Adrenal gland (tissue), 12 donors: ENCODE measurements around the gene TMED10. TPM values are rescaled to one million over a fixed set of nuclear protein-coding genes. Genes with fewer than 3 reads are reported as not detected.

Source experiments
- DNase-seq, 7 donors: peaks; one replicate each; pipeline ENCODE4 v3.0.0-alpha.2; 2019 to 2020
- H3K27ac ChIP-seq, 5 donors: fragments of 200-600 bp; sonication (generic) in 4 of 5; 1 replicate in 3 of 5; 2 replicates in 2 of 5; pipeline versions ENCODE4 v1.5.1 to v1.8.0; 2016 to 2020; ENCODE audit warnings: mild to moderate bottlenecking in 1 of 5
- H3K27me3 ChIP-seq: fragments of 200-600 bp; 2 replicates; pipeline ENCODE4 v1.8.0; 2021
- H3K36me3 ChIP-seq, 2 donors: fragments of 200-600 bp; replicated peaks in 1 of 2; 1 replicate in 1 of 2; 2 replicates in 1 of 2; pipeline versions ENCODE4 v1.5.1 to v1.8.0; 2018 to 2022
- H3K4me1 ChIP-seq, 2 donors: fragments of 200-600 bp; replicated peaks in 1 of 2; 1 replicate in 1 of 2; 2 replicates in 1 of 2; pipeline versions ENCODE4 v1.5.1 to v1.8.0; 2018 to 2021
- H3K4me3 ChIP-seq, 4 donors: fragments of 200-600 bp; sonication (generic) in 3 of 4; one replicate each; pipeline ENCODE4 v1.5.1; 2016 to 2018
- H3K9me3 ChIP-seq, 3 donors: fragments of 200-600 bp; sonication (generic) in 1 of 3; replicated peaks in 1 of 3; 1 replicate in 2 of 3; 2 replicates in 1 of 3; pipeline versions ENCODE4 v1.5.1 to v1.8.0; 2016 to 2021
- POLR2A ChIP-seq, 2 donors: fragments of 450-650 bp; IDR thresholded peaks; one replicate each; pipeline ENCODE4 v1.6.1; 2017; ENCODE audit warnings: antibody characterized with exemption in 2 of 2, mild to moderate bottlenecking in 2 of 2, moderate library complexity in 1 of 2
- whole genome bisulfite sequencing, 4 donors: extraction: QIAGEN DNeasy Blood & Tissue Kit in 2 of 4; methylation state at CpG; one replicate each; pipeline versions ENCODE4 v1.1.5 to v1.1.7; 2013 to 2017; 5-methylcytosine and 5-hydroxymethylcytosine counted together
- intact Hi-C, 2 donors: fragments of 100-400 bp; cut with DNase I; formaldehyde crosslinking; loops; one replicate each; pipeline versions ENCODE4 v1.14.1 to v1.15.0; 2022 to 2023
- polyA plus RNA-seq, 3 donors: library from polyadenylated mRNA; stranded (reverse); fragments of 200-250 nt in 2 of 3; fragments of 350-450 nt in 1 of 3; fragmentation: Illumina TruSeq in 1 of 3; extraction: RNeasy Lipid Tissue Mini Kit (QIAGEN cat#74804) in 1 of 3; gene quantifications; one replicate each; pipeline ENCODE4 v1.2.3, GENCODE V29; 2013 to 2014
- total RNA-seq, 9 donors: library from RNA; depleted of rRNA in 4 of 9; stranded (reverse); fragments of >200 nt in 4 of 9; fragments of 120-200 nt in 1 of 9; fragmentation: NEBNext Ultra II Directional in 1 of 9; extraction: Animal tissue kit (Norgen Biotek cat#: 25700) in 1 of 9; gene quantifications; one replicate each; pipeline versions ENCODE4 v1.1.0 to v1.2.4, GENCODE V29; 2013 to 2023
- TF ChIP-seq, protein P1 (sequence below), 6 experiments: fragments of 450-650 bp in 4 of 6; fragments of 200-600 bp in 2 of 6; sonication (generic) in 1 of 6; IDR thresholded peaks; 1 replicate in 5 of 6; 2 replicates in 1 of 6; pipeline versions ENCODE4 v1.5.1 to v1.8.0; 2016 to 2021; ENCODE audit warnings: antibody characterized with exemption in 6 of 6, mild to moderate bottlenecking in 2 of 6, moderate library complexity in 1 of 6
- donor health status: healthy with polysubstance abuse.
- donor health status: Bipolar disorder and iron deficiency.
- donor health status: DM: yes; HTN: yes; CAD: no.
- donor health status: DM: no; HTN: no; CAD: no.
- donor health status: DM: no; HTN: no; CAD: no.
- donor health status: DM: yes; HTN: yes; CAD: no.

Gene TMED10
- total and polyA plus RNA-seq, 12 donors = 33.7 to 532 (median 319) TPM

DNA sequence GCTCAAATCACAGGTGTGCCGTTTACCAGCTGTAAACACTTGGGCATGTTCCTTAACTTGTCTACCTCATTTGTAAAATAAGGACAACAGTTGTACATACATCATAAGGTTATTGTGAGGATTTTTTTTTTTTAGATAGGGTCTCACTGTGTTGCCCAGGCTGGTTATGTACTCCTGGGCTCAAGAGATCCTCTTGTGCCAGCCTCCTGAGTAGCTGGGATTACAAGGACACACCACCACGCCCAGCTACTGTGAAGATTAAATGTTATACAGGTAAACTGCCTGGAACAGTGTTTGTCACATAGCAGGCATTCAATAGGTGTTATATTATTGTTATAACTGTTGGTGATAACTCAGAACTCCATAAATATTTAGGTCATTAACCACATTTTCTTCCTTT lies 12.7 kb downstream of the TMED10 start:
- Histone ChIP-seq H3K4me1 (peaks cover 6 to 81% of the 10 kb centered on the region in 2 donors), H3K36me3 (no peaks in the 10 kb centered on the region), H3K4me3 (no peak overlapping the region), H3K27ac (no peak overlapping the region), H3K9me3 (no peaks in the 10 kb centered on the region), H3K27me3 (no peaks in the 10 kb centered on the region)
- intact Hi-C loops = no loop called here
- 91 to 98% (median 93%) methylated on average over 2 of the region's 2 CpGs for WGBS, 4 donors
- TF ChIP-seq POLR2A (IDR thresholded peaks at IDR 0.05) = no peak
- no peak for DNase-seq

DNA sequence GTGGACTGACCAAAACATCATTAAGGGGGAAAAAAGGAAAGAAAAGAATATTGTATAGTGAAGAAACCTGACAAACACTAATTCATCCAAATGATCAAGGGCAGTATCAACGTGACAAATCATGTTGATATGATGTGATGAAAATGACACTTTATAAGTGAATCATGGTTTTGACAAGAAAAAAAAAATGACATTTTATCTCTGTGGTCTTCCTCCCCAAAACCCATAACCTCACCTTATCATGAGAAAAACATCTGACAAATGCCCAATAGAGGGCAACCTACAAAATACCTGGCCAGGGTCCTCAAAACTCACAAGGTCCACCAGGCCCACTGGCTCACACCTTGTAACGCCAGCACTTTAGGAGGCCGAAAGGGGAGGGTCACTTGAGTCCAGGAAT lies 13.8 kb downstream of the TMED10 start:
- no peaks in the 10 kb centered on the region for H3K27me3 ChIP-seq
- TF ChIP-seq, protein P1, sequence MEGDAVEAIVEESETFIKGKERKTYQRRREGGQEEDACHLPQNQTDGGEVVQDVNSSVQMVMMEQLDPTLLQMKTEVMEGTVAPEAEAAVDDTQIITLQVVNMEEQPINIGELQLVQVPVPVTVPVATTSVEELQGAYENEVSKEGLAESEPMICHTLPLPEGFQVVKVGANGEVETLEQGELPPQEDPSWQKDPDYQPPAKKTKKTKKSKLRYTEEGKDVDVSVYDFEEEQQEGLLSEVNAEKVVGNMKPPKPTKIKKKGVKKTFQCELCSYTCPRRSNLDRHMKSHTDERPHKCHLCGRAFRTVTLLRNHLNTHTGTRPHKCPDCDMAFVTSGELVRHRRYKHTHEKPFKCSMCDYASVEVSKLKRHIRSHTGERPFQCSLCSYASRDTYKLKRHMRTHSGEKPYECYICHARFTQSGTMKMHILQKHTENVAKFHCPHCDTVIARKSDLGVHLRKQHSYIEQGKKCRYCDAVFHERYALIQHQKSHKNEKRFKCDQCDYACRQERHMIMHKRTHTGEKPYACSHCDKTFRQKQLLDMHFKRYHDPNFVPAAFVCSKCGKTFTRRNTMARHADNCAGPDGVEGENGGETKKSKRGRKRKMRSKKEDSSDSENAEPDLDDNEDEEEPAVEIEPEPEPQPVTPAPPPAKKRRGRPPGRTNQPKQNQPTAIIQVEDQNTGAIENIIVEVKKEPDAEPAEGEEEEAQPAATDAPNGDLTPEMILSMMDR (IDR thresholded peaks at IDR 0.05) = no peak
- no peak for TF ChIP-seq POLR2A (IDR thresholded peaks at IDR 0.05)
- WGBS, 4 donors = 67 to 79% (median 76%) methylated on average over 3 of the region's 3 CpGs
- intact Hi-C loops = no loop called here
- DNase-seq = no peak
- H3K36me3 ChIP-seq = no peaks in the 10 kb centered on the region
- no peak overlapping the region for H3K4me3 ChIP-seq
- no peak overlapping the region for H3K27ac ChIP-seq
- H3K4me1 ChIP-seq = peaks cover 3 to 73% of the 10 kb centered on the region in 2 donors
- no peaks in the 10 kb centered on the region for H3K9me3 ChIP-seq

DNA sequence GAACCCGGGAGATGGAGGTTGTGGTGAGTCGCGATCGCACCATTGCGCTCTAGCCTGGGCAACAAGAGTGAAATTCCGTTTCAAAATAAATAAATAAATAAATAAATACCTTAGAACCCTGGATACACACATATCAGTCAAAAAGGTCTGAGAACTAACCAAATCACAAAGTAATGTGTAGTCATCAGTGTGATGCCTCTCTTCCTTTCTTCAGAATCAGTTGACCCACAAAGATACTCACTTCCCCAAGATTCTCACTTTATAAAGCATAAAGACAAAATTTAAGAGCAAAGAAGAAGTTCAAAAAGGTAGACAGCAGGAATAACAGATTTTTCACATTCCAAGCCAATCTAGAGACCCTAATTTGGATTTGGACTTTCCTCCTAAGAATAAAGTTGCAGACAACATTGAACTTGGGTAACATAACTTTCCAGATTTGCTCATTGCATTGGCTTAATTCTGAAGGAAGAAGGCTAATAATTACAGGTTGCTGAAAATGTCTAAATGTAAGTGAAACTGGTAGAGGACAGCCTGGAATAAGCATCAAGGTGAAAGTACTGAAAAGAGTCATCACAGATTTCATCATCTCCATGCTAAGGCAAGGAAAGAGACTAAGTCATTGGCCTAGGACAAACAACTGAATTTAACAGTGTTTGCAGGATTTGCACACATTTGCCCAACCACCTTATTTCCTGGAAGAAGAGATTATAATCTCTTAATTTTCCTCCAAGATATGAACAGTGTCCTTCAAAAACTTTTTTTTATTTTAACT lies 17.4 kb downstream of the TMED10 start:
- Histone ChIP-seq H3K4me3 (no peak overlapping the region), H3K27ac (no peak overlapping the region), H3K36me3 (no peaks in the 10 kb centered on the region), H3K4me1 (peaks cover 3 to 50% of the 10 kb centered on the region in 2 donors), H3K9me3 (no peaks in the 10 kb centered on the region), H3K27me3 (no peaks in the 10 kb centered on the region)
- TF ChIP-seq, protein P1 (IDR thresholded peaks at IDR 0.05) = no peak
- TF ChIP-seq POLR2A (IDR thresholded peaks at IDR 0.05) = no peak
- 92 to 96% (median 95%) methylated on average over 6 of the region's 6 CpGs for WGBS, 4 donors
- intact Hi-C loops = no loop called here
- no peak for DNase-seq

DNA sequence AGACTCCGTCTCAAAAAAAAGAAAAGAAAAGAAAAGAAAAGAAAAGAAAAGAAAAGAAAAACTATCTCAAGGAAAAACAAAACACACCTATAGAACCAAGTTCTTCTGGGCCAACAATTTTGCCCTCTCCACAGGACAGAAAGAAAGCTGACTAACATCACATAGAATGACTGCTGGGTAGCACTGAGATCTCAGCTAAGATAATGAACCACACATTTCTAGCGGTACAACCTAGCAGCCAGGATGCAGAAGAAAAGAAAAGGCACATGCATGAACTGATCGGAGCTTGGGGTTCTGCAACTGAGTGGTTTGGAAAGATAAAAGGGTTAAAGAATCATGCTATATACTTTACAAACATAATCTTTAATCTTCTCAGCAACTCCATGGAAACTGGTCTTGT lies 19.5 kb downstream of the TMED10 start:
- H3K27ac ChIP-seq = no peak overlapping the region
- WGBS, 4 donors = 79 to 87% (median 82%) methylated on average over 3 of the region's 3 CpGs
- H3K36me3 ChIP-seq = no peaks in the 10 kb centered on the region
- H3K27me3 ChIP-seq = no peaks in the 10 kb centered on the region
- no peaks in the 10 kb centered on the region for H3K9me3 ChIP-seq
- no peak for DNase-seq
- no peak overlapping the region for H3K4me3 ChIP-seq
- TF ChIP-seq POLR2A (IDR thresholded peaks at IDR 0.05) = no peak
- TF ChIP-seq, protein P1 (IDR thresholded peaks at IDR 0.05) = no peak
- peaks cover 3 to 39% of the 10 kb centered on the region in 2 donors for H3K4me1 ChIP-seq
- intact Hi-C loops = no loop called here

DNA sequence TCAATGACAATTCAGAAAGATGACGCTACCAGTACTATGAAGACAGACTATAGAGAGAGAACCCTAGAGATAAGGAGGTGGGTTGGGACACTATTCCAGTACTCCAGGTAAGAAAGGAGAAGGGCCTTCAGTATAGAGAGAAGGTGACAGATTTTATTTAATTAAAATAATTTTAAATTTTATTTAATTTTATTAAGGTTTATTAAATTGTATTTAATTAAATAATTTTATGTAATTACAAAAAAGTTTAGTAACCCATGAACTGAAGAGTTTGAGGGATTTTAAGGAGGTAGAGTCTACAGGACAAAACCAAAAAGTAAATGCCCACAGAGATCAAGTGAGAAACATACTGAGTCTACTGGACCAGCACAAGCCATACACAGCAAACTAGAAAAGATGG lies 20.3 kb downstream of the TMED10 start:
- no peak for DNase-seq
- peaks cover 0 to 6% of the 10 kb centered on the region in 2 donors for H3K36me3 ChIP-seq
- WGBS, 4 donors = 97 to 100% (median 98%) methylated on average over 1 of the region's 1 CpG
- H3K4me3 ChIP-seq = no peak overlapping the region
- peaks cover 3 to 33% of the 10 kb centered on the region in 2 donors for H3K4me1 ChIP-seq
- no peaks in the 10 kb centered on the region for H3K27me3 ChIP-seq
- TF ChIP-seq, protein P1 (IDR thresholded peaks at IDR 0.05) = no peak
- no peak for TF ChIP-seq POLR2A (IDR thresholded peaks at IDR 0.05)
- no peaks in the 10 kb centered on the region for H3K9me3 ChIP-seq
- intact Hi-C loops = no loop called here
- H3K27ac ChIP-seq = no peak overlapping the region
